Measurements from ENCODE around the gene HSPA1B. TPM values are rescaled to one million over a fixed set of nuclear protein-coding genes. Genes with fewer than 3 reads are reported as not detected.

The HSPA1B gene
- total and polyA plus RNA-seq, 2 of the 4 experiments (the other 2 are of a cell fraction): 61.1 to 93.6 TPM

GRCh38 chr6:31858707-31859106, 31.2 kb downstream of the HSPA1B start:
- BruUV-seq (replicated peaks): no TSS peak
- Histone ChIP-seq H3K79me1 (ENCODE audit: low read depth in 1 of 2, low read length in 2 of 2) (peaks cover 7 to 14% of the 10 kb centered on the region in 2 experiments; a peak in 2 of 4 replicates), H3K23ac (ENCODE audit: low read depth, low read length) (no peak overlapping the region), H3K4me3 (ENCODE audit: insufficient read depth, low read depth, low read length) (no peak overlapping the region), H3K14ac (replicated peaks; ENCODE audit: low read depth, low read length) (no peak overlapping the region), H3K36me3 (ENCODE audit: control insufficient read depth, insufficient read depth, low read length) (peaks cover 23% of the 10 kb centered on the region), H3K4me1 (ENCODE audit: control insufficient read depth, insufficient read depth, low read length) (peaks cover 4% of the 10 kb centered on the region), H2AFZ (replicated peaks; ENCODE audit: low read length, poor library complexity) (no peak overlapping the region), H3K4me2 (ENCODE audit: low read depth, low read length) (no peak overlapping the region), H3K9me1 (ENCODE audit: insufficient read depth, low read length) (peaks cover 2% of the 10 kb centered on the region; the same call in 1 of the 2 replicates), H2AK5ac (ENCODE audit: low read depth, low read length) (no peak overlapping the region), H3K18ac (ENCODE audit: low read depth, low read length) (no peak overlapping the region), H2BK15ac (ENCODE audit: low read depth, low read length) (no peak overlapping the region), H3K4ac (ENCODE audit: low read depth, low read length) (no peak overlapping the region), H2BK20ac (ENCODE audit: low read depth, low read length) (no peak overlapping the region), H2BK5ac (ENCODE audit: low read depth, low read length, poor library complexity, severe bottlenecking) (no peak overlapping the region), H4K8ac (ENCODE audit: low read depth in 2 of 2, low read length in 2 of 2) (no peak overlapping the region), H4K91ac (ENCODE audit: insufficient read depth, low read depth, low read length) (no peak overlapping the region), H4K20me1 (ENCODE audit: insufficient read depth, low read length) (no peaks in the 10 kb centered on the region), H3K9ac (ENCODE audit: low read depth, low read length) (no peak overlapping the region), H3K9me3 (ENCODE audit: control insufficient read depth, insufficient read depth, low read length) (no peaks in the 10 kb centered on the region), H3K27ac (ENCODE audit: insufficient read depth, low read length) (no peak overlapping the region), H2BK120ac (ENCODE audit: low read depth, low read length) (no peak overlapping the region), H3K56ac (ENCODE audit: extremely low read depth, insufficient read depth, low read length) (no peak overlapping the region), H3K27me3 (ENCODE audit: control insufficient read depth, insufficient read depth, low read length) (no peaks in the 10 kb centered on the region), H4K5ac (ENCODE audit: low read depth, low read length) (no peak overlapping the region), H2AK9ac (replicated peaks; ENCODE audit: low read depth, low read length, poor library complexity) (no peak overlapping the region)
- WGBS, 2 experiments (ENCODE audit: extremely low coverage in 2 of 2, insufficient read length in 1 of 2): 100% methylated on average over 3 of the region's 8 CpGs; no CpG with 5 or more reads in 1 of the 2 experiments
- DNase-seq: no peak
- POLR2A ChIA-PET (ENCODE audit: unreplicated experiment): no interaction called here
- intact Hi-C loops (cut with micrococcal nuclease): no loop called here
- in situ Hi-C loops (cut with MboI; ENCODE audit: low sequenced_read_pairs): no loop called here
- TF ChIP-seq MAZ (IDR thresholded peaks at IDR 0.05; ENCODE audit: borderline replicate concordance, low read depth, low read length): no peak
- no peak for TF ChIP-seq BHLHE40 (IDR thresholded peaks at IDR 0.05; ENCODE audit: low read depth, low read length)
- no peak for TF ChIP-seq RAD21 (IDR thresholded peaks at IDR 0.05; ENCODE audit: low read length)
- no peak for TF ChIP-seq CHD1 (IDR thresholded peaks at IDR 0.05; ENCODE audit: low read depth, low read length)
- TF ChIP-seq MAFK (IDR thresholded peaks at IDR 0.05; ENCODE audit: low read depth, low read length): no peak
- TF ChIP-seq POLR2A (IDR thresholded peaks at IDR 0.05; ENCODE audit: low read depth, low read length): no peak
- ATAC-seq (ENCODE audit: low read depth): no peak
- CTCF ChIA-PET: no interaction called here
- dilution Hi-C loops (cut with HindIII; ENCODE audit: low sequenced_read_pairs, unreplicated experiment): no loop called here

Measured in IMR-90 (cell line).